Pons (tissue), 1 donor: ENCODE data around the gene EFCAB14.
"Not testable (repeated sequence)": the region's sequence is repeated elsewhere in the genome, so short reads cannot be mapped to it uniquely, and the experiment has no call there.

ENCODE experiments used
- DNase-seq: peaks from one replicate; pipeline ENCODE4 v3.0.0-alpha.2; 2016; ENCODE audit warnings: low spot score

The EFCAB14 gene

GRCh38 chr1:46654012-46654411 lies 64.9 kb downstream of the EFCAB14 start:
- no peak for DNase-seq

GRCh38 chr1:46653405-46653958 lies 65.4 kb downstream of the EFCAB14 start:
- DNase-seq = no peak

- no peak for DNase-seq
These were observed 66.4 kb downstream of the EFCAB14 start for GRCh38 chr1:46652321-46653100.

- not testable (repeated sequence) for DNase-seq
These were observed 67.8 kb downstream of the EFCAB14 start for GRCh38 chr1:46651152-46651551.

GRCh38 chr1:46650491-46650890 lies 68.4 kb downstream of the EFCAB14 start:
- DNase-seq = no peak

- DNase-seq = no peak
These were observed 69.2 kb downstream of the EFCAB14 start for GRCh38 chr1:46649764-46650163.

- DNase-seq = no peak
These were observed 71.3 kb downstream of the EFCAB14 start for GRCh38 chr1:46647611-46648010.

GRCh38 chr1:46646844-46647243 lies 72.1 kb downstream of the EFCAB14 start:
- no peak for DNase-seq

GRCh38 chr1:46646331-46646730 lies 72.6 kb downstream of the EFCAB14 start:
- DNase-seq = no peak

GRCh38 chr1:46645815-46646214 lies 73.1 kb downstream of the EFCAB14 start:
- no peak for DNase-seq

GRCh38 chr1:46643368-46643775 lies 75.5 kb downstream of the EFCAB14 start:
- DNase-seq = peak; percentile 61

GRCh38 chr1:46642115-46642680 lies 76.7 kb downstream of the EFCAB14 start:
- DNase-seq = peak; percentile 25

GRCh38 chr1:46639547-46639946 lies 79.4 kb downstream of the EFCAB14 start:
- DNase-seq = no peak

GRCh38 chr1:46638921-46639320 lies 80.0 kb downstream of the EFCAB14 start:
- no peak for DNase-seq

- DNase-seq = no peak
These were observed 81.3 kb downstream of the EFCAB14 start for GRCh38 chr1:46637444-46638083.

- no peak for DNase-seq
These were observed 83.7 kb downstream of the EFCAB14 start for GRCh38 chr1:46635205-46635604.

- no peak for DNase-seq
These were observed 88.2 kb downstream of the EFCAB14 start for GRCh38 chr1:46630719-46631118.
